Measurements from ENCODE around the gene PDSS2. TPM values are rescaled to one million over a fixed set of nuclear protein-coding genes. Genes with fewer than 3 reads are reported as not detected.

PDSS2 gene
- polyA plus RNA-seq, 1 of the 3 experiments (the other 2 are of a cell fraction), result 5.6 TPM

- ChIA-PET POLR2A (no interaction called here), CTCF (interaction anchor here (4.9 kb wide), 1 partner anchor 11 kb away, joined by 21 read pairs; no protein-coding TSS in a partner anchor)
- peaks cover 14% of the 10 kb centered on the region for H3F3A ChIP-seq (replicated peaks; ENCODE audit: insufficient read depth)
- no peak overlapping the region for H3K9ac ChIP-seq
- no peak overlapping the region for H3K4me3 ChIP-seq (ENCODE audit: low read depth in 2 of 2, low read length in 1 of 2)
- peaks cover 0 to 10% of the 10 kb centered on the region in 2 experiments; a peak in 1 of 4 replicates for H3K4me1 ChIP-seq (ENCODE audit: control insufficient read depth in 1 of 2, insufficient read depth in 2 of 2, low read depth in 1 of 2, low read length in 1 of 2)
- 84% methylated on average over 3 of the region's 3 CpGs for WGBS (ENCODE audit: low lambda C conversion rate)
- no peaks in the 10 kb centered on the region for H3K27me3 ChIP-seq (ENCODE audit: insufficient read depth)
- H3K79me2 ChIP-seq (ENCODE audit: insufficient read depth), result no peaks in the 10 kb centered on the region
- no peaks in the 10 kb centered on the region for H3K9me3 ChIP-seq
- H4K20me1 ChIP-seq (ENCODE audit: insufficient read depth), result no peaks in the 10 kb centered on the region
- H2AFZ ChIP-seq (ENCODE audit: low read depth), result no peak overlapping the region
- TF ChIP-seq SMC3 (IDR thresholded peaks at IDR 0.05; ENCODE audit: low read depth, low read length), result no peak
- no peak for TF ChIP-seq RXRA (IDR thresholded peaks at IDR 0.05; ENCODE audit: borderline replicate concordance, low read depth)
- TF ChIP-seq MAX (IDR thresholded peaks at IDR 0.05; ENCODE audit: low read depth), result no peak
- no peak for TF ChIP-seq TCF12 (IDR thresholded peaks at IDR 0.05)
- TF ChIP-seq RAD21 (IDR thresholded peaks at IDR 0.05; ENCODE audit: low read length), result no peak
- no peak for TF ChIP-seq FOXJ3 (CRISPR knock-in tag; IDR thresholded peaks at IDR 0.05)
- TF ChIP-seq NRF1 (IDR thresholded peaks at IDR 0.05; ENCODE audit: low read depth, low read length), result no peak
- no peak for TF ChIP-seq USF2 (IDR thresholded peaks at IDR 0.05; ENCODE audit: borderline replicate concordance, low read depth, low read length)
- no peak for TF ChIP-seq PBX3 (IDR thresholded peaks at IDR 0.05)
- TF ChIP-seq FOXM1 (IDR thresholded peaks at IDR 0.05; ENCODE audit: low read depth), result no peak
- no peak for TF ChIP-seq CHD2 (IDR thresholded peaks at IDR 0.05; ENCODE audit: low read length, partially characterized antibody)
- no peak for TF ChIP-seq SIN3A (IDR thresholded peaks at IDR 0.05; ENCODE audit: borderline replicate concordance, low read depth, low read length)
- no peak for TF ChIP-seq NFIC (IDR thresholded peaks at IDR 0.05; ENCODE audit: borderline replicate concordance)
- TF ChIP-seq REST (IDR thresholded peaks at IDR 0.05; ENCODE audit: low read depth, low read length), result no peak
- TF ChIP-seq EZH2phosphoT487 (IDR thresholded peaks at IDR 0.05; ENCODE audit: borderline replicate concordance, low read depth), result no peak
- H3K4me2 ChIP-seq, result no peak overlapping the region
- H3K36me3 ChIP-seq (replicated peaks in 1 of 2; ENCODE audit: control insufficient read depth in 1 of 2, insufficient read depth in 2 of 2, low read length in 1 of 2), result peaks cover 0 to 4% of the 10 kb centered on the region in 2 experiments
- H3K9me2 ChIP-seq, result no peaks in the 10 kb centered on the region
- H3K27ac ChIP-seq (ENCODE audit: low read depth in 2 of 2, low read length in 1 of 2), result no peak overlapping the region
- no peak for DNase-seq
These were observed 131.3 kb downstream of the PDSS2 start for GRCh38 chr6:107328081-107328480.
